OCI-LY3 (cell line): Measurements from ENCODE around the gene JPH4.

ENCODE experiments used
- H2AFZ ChIP-seq: fragments of 200-600, 300-600 bp; shearing (Covaris generic); 2 replicates; pipeline ENCODE4 v1.6.0; 2014; ENCODE audit warnings: antibody characterized with exemption, low read depth, low read length
- H3K27ac ChIP-seq: fragments of 200-600, 300-600 bp; sonication (generic); 2 replicates; pipeline ENCODE4 v1.5.1; 2014; ENCODE audit warnings: mild to moderate bottlenecking, low read length, moderate library complexity, mixed read lengths
- H3K27me3 ChIP-seq: fragments of 200-600, 300-600 bp; sonication (generic); 2 replicates; pipeline ENCODE4 v1.6.1; 2014; ENCODE audit warnings: low read depth, low read length, mixed read lengths
- H3K36me3 ChIP-seq: fragments of 200-600, 300-600 bp; sonication (generic); replicated peaks from 2 replicates; pipeline ENCODE3; 2014; ENCODE audit warnings: low read depth, low read length, mixed read lengths
- H3K4me1 ChIP-seq: fragments of 300-600, 200-600 bp; sonication (generic); 2 replicates; pipeline ENCODE4 v1.6.1; 2014; ENCODE audit warnings: low read length, mixed read lengths
- H3K4me2 ChIP-seq: fragments of 200-600, 300-600 bp; sonication (generic); 2 replicates; pipeline ENCODE4 v1.6.1; 2014; ENCODE audit warnings: low read length, mixed read lengths
- H3K4me3 ChIP-seq: fragments of 300-600, 200-600 bp; sonication (generic); 2 replicates; pipeline ENCODE4 v1.5.1; 2014; ENCODE audit warnings: antibody characterized with exemption, mild to moderate bottlenecking, low read length, moderate library complexity
- H3K79me2 ChIP-seq: fragments of 300-600, 200-600 bp; shearing (Covaris generic); 2 replicates; pipeline ENCODE4 v1.6.1; 2014; ENCODE audit warnings: mild to moderate bottlenecking, low read length, mixed read lengths
- H3K9ac ChIP-seq: fragments of 300-600, 200-600 bp; shearing (Covaris generic); 2 replicates; pipeline ENCODE4 v1.6.0; 2014; ENCODE audit warnings: mild to moderate bottlenecking, low read length, moderate library complexity
- H3K9me3 ChIP-seq: fragments of 200-600, 300-600 bp; shearing (Covaris generic); 2 replicates; pipeline ENCODE4 v1.6.1; 2014; ENCODE audit warnings: low read length, mixed read lengths; ENCODE audit not compliant: insufficient read depth
- H4K20me1 ChIP-seq: fragments of 200-600, 300-600 bp; sonication (generic); 2 replicates; pipeline ENCODE4 v1.6.1; 2016; ENCODE audit warnings: low read length, mixed read lengths; ENCODE audit not compliant: insufficient read depth
- EZH2phosphoT487 ChIP-seq: fragments of 200-600 bp; shearing (Covaris generic); IDR thresholded peaks from 2 replicates; pipeline ENCODE4 v1.6.1; 2018; ENCODE audit warnings: antibody characterized with exemption, mixed run types, low read depth
- TF ChIP-seq, protein P1 (sequence below): fragments of 200-600, 300-600 bp; sonication (generic); IDR thresholded peaks from 2 replicates; pipeline ENCODE4 v1.5.1; 2014; ENCODE audit warnings: antibody characterized with exemption, low read length, low read depth

The JPH4 gene

DNA sequence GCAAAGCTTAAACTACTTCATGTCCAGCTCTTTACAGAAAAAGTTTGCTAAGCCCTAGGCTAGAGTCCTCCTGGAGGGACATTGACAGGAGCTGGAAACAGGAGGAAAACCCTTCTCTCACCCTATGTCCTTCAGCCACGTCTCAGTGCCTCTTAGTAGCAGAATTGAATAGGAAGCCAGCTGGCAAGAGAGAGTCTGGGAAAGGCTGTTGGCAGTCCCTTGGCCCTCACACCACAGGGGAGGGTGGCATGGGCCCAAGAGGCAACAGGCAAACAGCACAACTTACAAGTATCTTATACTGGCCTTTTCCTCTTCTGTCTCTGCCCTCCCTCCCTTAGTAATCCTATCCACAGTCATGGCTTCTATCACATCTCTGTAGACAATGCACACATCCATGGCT is 29.9 kb upstream of the JPH4 start:
- peaks cover 19% of the 10 kb centered on the region; the same call in 1 of the 2 replicates for H3K27me3 ChIP-seq
- H2AFZ ChIP-seq: no peak overlapping the region
- peaks cover 8% of the 10 kb centered on the region for H3K4me1 ChIP-seq
- TF ChIP-seq EZH2phosphoT487: no peak
- no peaks in the 10 kb centered on the region; the same call in 1 of the 2 replicates for H3K9me3 ChIP-seq
- H3K4me2 ChIP-seq: no peak overlapping the region
- H3K27ac ChIP-seq: no peak overlapping the region
- H3K36me3 ChIP-seq: no peaks in the 10 kb centered on the region
- H3K9ac ChIP-seq: no peak overlapping the region
- H3K4me3 ChIP-seq: no peak overlapping the region
- no peaks in the 10 kb centered on the region for H3K79me2 ChIP-seq
- no peaks in the 10 kb centered on the region for H4K20me1 ChIP-seq

DNA sequence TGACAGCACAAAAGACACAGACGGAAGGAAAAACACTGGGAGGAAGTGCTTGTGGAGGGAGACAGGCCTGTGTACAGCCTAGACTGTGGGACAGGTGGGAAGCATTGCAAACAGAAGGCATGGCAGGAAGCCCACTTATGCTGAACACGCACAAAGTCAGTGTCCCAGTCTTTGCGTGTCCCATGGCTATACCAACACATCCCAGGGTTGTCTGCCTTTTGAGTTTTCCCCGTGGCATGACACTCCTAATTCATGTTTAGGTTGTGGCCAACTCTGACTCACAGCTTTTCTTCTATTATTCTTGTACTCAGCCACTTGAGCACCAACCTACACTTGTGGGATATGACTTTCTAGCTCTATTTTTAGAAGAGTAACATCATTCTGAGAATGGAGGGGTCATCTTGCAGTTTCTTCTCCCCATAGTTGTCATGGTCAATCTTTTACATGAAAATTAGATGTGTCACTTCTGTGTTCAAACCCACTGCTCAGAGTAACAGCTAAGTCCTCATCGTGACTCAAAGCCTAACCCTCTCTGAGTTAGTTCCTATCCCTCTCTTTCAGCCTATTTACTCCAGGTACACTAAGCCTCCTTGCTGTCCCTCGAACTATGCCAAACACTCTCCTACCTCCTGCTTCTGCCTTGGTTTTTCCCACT is 27.5 kb upstream of the JPH4 start:
- Histone ChIP-seq H3K36me3 (no peaks in the 10 kb centered on the region), H3K27ac (no peak overlapping the region), H3K4me1 (peaks cover 8% of the 10 kb centered on the region), H2AFZ (no peak overlapping the region), H3K9ac (no peak overlapping the region), H4K20me1 (no peaks in the 10 kb centered on the region), H3K79me2 (no peaks in the 10 kb centered on the region), H3K27me3 (peaks cover 12% of the 10 kb centered on the region; the same call in 1 of the 2 replicates), H3K9me3 (no peaks in the 10 kb centered on the region; the same call in 1 of the 2 replicates), H3K4me2 (0 out of 2 replicates have a peak overlapping the region, but pooled peaks have one; percentile 10), H3K4me3 (no peak overlapping the region)
- no peak for TF ChIP-seq EZH2phosphoT487
- TF ChIP-seq, protein P1, sequence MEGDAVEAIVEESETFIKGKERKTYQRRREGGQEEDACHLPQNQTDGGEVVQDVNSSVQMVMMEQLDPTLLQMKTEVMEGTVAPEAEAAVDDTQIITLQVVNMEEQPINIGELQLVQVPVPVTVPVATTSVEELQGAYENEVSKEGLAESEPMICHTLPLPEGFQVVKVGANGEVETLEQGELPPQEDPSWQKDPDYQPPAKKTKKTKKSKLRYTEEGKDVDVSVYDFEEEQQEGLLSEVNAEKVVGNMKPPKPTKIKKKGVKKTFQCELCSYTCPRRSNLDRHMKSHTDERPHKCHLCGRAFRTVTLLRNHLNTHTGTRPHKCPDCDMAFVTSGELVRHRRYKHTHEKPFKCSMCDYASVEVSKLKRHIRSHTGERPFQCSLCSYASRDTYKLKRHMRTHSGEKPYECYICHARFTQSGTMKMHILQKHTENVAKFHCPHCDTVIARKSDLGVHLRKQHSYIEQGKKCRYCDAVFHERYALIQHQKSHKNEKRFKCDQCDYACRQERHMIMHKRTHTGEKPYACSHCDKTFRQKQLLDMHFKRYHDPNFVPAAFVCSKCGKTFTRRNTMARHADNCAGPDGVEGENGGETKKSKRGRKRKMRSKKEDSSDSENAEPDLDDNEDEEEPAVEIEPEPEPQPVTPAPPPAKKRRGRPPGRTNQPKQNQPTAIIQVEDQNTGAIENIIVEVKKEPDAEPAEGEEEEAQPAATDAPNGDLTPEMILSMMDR: no peak

DNA sequence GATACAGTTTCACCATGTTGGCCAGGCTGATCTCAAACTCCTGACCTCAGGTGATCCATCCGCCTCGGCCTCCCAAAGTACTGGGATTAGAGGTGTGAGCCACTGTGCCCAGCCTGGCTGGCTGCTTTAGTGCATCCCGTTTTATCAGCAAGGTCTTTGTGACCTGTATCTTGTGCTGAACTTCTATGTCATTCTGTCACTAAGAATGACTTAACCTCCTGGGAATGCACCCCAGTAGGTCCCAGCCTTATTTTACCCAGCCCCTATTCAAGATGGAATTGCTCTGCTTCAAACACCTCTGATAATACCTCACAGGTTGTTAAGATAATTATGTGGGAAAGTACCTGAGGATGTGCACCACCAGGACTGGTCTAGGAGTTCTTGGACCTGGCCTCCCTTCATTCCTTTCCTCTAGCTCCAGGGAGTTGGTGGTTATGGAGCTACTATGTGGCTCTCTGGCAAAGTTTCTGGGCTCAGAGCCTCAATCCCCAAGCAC is 26.1 kb upstream of the JPH4 start:
- Histone ChIP-seq H3K27me3 (peaks cover 6% of the 10 kb centered on the region; the same call in 1 of the 2 replicates), H3K36me3 (no peaks in the 10 kb centered on the region), H3K4me1 (peaks cover 8% of the 10 kb centered on the region), H3K9me3 (no peaks in the 10 kb centered on the region), H3K9ac (no peak overlapping the region), H3K4me2 (no peak overlapping the region), H3K79me2 (no peaks in the 10 kb centered on the region), H2AFZ (no peak overlapping the region), H4K20me1 (no peaks in the 10 kb centered on the region), H3K4me3 (no peak overlapping the region), H3K27ac (no peak overlapping the region)
- TF ChIP-seq, protein P1: no peak
- TF ChIP-seq EZH2phosphoT487: no peak

DNA sequence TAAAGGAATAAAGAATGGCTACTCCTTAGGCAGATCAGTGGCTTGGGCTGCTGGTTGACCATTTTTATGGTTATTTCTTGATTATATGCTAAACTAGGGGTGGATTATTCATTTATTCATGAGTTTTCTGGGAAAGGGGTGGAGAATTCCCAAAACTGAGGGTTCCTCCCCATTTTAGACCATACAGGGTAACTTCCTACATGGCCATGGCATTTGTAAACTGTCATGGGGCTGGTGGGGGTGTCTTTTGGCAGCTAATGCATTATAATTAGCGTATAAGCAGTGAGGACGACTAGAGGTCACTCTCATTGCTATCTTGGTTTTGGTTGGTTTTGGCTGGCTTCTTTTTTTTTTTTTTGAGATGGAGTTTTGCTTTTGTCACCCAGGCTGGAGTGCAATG is 25.6 kb upstream of the JPH4 start:
- no peak for TF ChIP-seq EZH2phosphoT487
- TF ChIP-seq, protein P1: no peak
- no peak overlapping the region for H2AFZ ChIP-seq
- H3K36me3 ChIP-seq: no peaks in the 10 kb centered on the region
- no peaks in the 10 kb centered on the region for H4K20me1 ChIP-seq
- no peak overlapping the region for H3K9ac ChIP-seq
- peaks cover 8% of the 10 kb centered on the region for H3K4me1 ChIP-seq
- no peaks in the 10 kb centered on the region for H3K9me3 ChIP-seq
- H3K27me3 ChIP-seq: peaks cover 6% of the 10 kb centered on the region; the same call in 1 of the 2 replicates
- no peak overlapping the region for H3K4me3 ChIP-seq
- no peaks in the 10 kb centered on the region for H3K79me2 ChIP-seq
- no peak overlapping the region for H3K27ac ChIP-seq
- H3K4me2 ChIP-seq: no peak overlapping the region
